ENCODE data around the gene ISLR. TPM values are rescaled to one million over a fixed set of nuclear protein-coding genes. Genes with fewer than 3 reads are reported as not detected.
A peak's percentile ranks its signal among the peaks of the same experiment; 100 is the strongest.

Gene ISLR
- total and polyA plus RNA-seq, 12 donors, result 8.8 to 19.7 (median 13.2) TPM

GRCh38 chr15:74134387-74135027 lies 39.0 kb upstream of the ISLR start:
- H3K9me3 ChIP-seq, result peaks cover 0 to 4% (median 0%) of the 10 kb centered on the region in 11 donors
- no peak overlapping the region for H3K4me3 ChIP-seq
- peaks cover 0 to 14% (median 0%) of the 10 kb centered on the region in 9 donors for H3K36me3 ChIP-seq
- peak in 8 of 9 donors; percentile 31 to 61 (median 50) for TF ChIP-seq CTCF (IDR thresholded peaks at IDR 0.05)
- WGBS, 2 donors, result 49 to 55% methylated on average over 52 to 53 of the region's 53 CpGs
- intact Hi-C loops (cut with DNase I), result loop anchor here in 4 of 10 donors (5.0 to 10.0 kb wide), 4 partner anchors 38 to 110 kb away; partner anchors contain the start of gene ISLR (in 1 of the 4)
- peak in 1 of 2 donors; percentile 66 for DNase-seq
- peaks cover 13 to 70% (median 55%) of the 10 kb centered on the region in 9 donors for H3K4me1 ChIP-seq
- peak overlapping the region in 1 of 10 donors; percentile 87 for H3K27ac ChIP-seq
- ATAC-seq, result peak in 1 of 8 donors; percentile 33
- peaks cover 0 to 92% (median 61%) of the 10 kb centered on the region in 7 donors for H3K27me3 ChIP-seq

- ATAC-seq (no peak), DNase-seq (peak in 1 of 2 donors; percentile 10)
- Histone ChIP-seq H3K4me1 (peaks cover 13 to 64% (median 49%) of the 10 kb centered on the region in 9 donors), H3K27ac (peak overlapping the region in 8 of 10 donors; percentile 77 to 91 (median 86)), H3K9me3 (peaks cover 0 to 4% (median 0%) of the 10 kb centered on the region in 11 donors), H3K36me3 (peaks cover 0 to 14% (median 0%) of the 10 kb centered on the region in 9 donors), H3K4me3 (peak overlapping the region in 7 of 10 donors; percentile 43 to 63 (median 56)), H3K27me3 (peaks cover 0 to 89% (median 55%) of the 10 kb centered on the region in 7 donors)
- 32 to 48% methylated on average over 27 of the region's 27 CpGs for WGBS, 2 donors
- TF ChIP-seq CTCF (IDR thresholded peaks at IDR 0.05), result no peak
- intact Hi-C loops (cut with DNase I), result loop anchor here in 4 of 10 donors (5.0 to 10.0 kb wide), 4 partner anchors 37 to 110 kb away; partner anchors contain the start of gene ISLR (in 1 of the 4)
Observed at GRCh38 chr15:74135041-74135565, 38.4 kb upstream of the ISLR start.

- DNase-seq (peak; percentile 42 to 58), ATAC-seq (peak in 1 of 8 donors; percentile 18)
- Histone ChIP-seq H3K36me3 (peaks cover 0 to 14% (median 0%) of the 10 kb centered on the region in 9 donors), H3K4me1 (peaks cover 10 to 52% (median 41%) of the 10 kb centered on the region in 9 donors), H3K27ac (peak overlapping the region; percentile 55 to 91 (median 85)), H3K9me3 (peaks cover 0 to 4% (median 0%) of the 10 kb centered on the region in 11 donors), H3K27me3 (peaks cover 0 to 82% (median 41%) of the 10 kb centered on the region in 7 donors), H3K4me3 (peak overlapping the region; percentile 35 to 63 (median 54))
- WGBS, 2 donors, result 2 to 4% methylated on average over 22 of the region's 26 CpGs
- no peak for TF ChIP-seq CTCF (IDR thresholded peaks at IDR 0.05)
- intact Hi-C loops (cut with DNase I), result loop anchor here in 5 of 10 donors (1.0 to 10.0 kb wide), 6 partner anchors 36 to 108 kb away; partner anchors contain the start of gene ISLR (in 2 of the 5)
Observed at GRCh38 chr15:74136540-74136813, 37.0 kb upstream of the ISLR start.

- 26 to 36% methylated on average over 18 of the region's 18 CpGs for WGBS, 2 donors
- no peak for TF ChIP-seq CTCF (IDR thresholded peaks at IDR 0.05)
- H3K4me1 ChIP-seq, result peaks cover 10 to 51% (median 41%) of the 10 kb centered on the region in 9 donors
- intact Hi-C loops (cut with DNase I), result loop anchor here in 5 of 10 donors (1.0 to 10.0 kb wide), 6 partner anchors 35 to 108 kb away; partner anchors contain the start of gene ISLR (in 2 of the 5)
- peak overlapping the region in 9 of 10 donors; percentile 35 to 63 (median 54) for H3K4me3 ChIP-seq
- peaks cover 0 to 14% (median 0%) of the 10 kb centered on the region in 9 donors for H3K36me3 ChIP-seq
- peak in 1 of 2 donors; percentile 20 for DNase-seq
- peak overlapping the region; percentile 55 to 91 (median 85) for H3K27ac ChIP-seq
- peak; percentile 5 to 43 (median 24) for ATAC-seq
- H3K27me3 ChIP-seq, result peaks cover 0 to 77% (median 36%) of the 10 kb centered on the region in 7 donors
- peaks cover 0 to 4% (median 0%) of the 10 kb centered on the region in 11 donors for H3K9me3 ChIP-seq
Observed at GRCh38 chr15:74136814-74137536, 36.5 kb upstream of the ISLR start.

Measured in heart right ventricle (tissue), 16 donors.